PFSK-1 (cell line): ENCODE results near the gene BAHCC1.

Source experiments
- POLR2AphosphoS5 ChIP-seq: IDR thresholded peaks from 2 replicates; pipeline ENCODE4 v1.6.1; 2012; ENCODE audit warnings: low read depth, mild to moderate bottlenecking, control low read depth, low read length, moderate library complexity
- TAF1 ChIP-seq: IDR thresholded peaks from 2 replicates; pipeline ENCODE4 v1.6.1; 2012; ENCODE audit warnings: low read length, control low read depth, borderline replicate concordance; ENCODE audit not compliant: insufficient read depth

DNA sequence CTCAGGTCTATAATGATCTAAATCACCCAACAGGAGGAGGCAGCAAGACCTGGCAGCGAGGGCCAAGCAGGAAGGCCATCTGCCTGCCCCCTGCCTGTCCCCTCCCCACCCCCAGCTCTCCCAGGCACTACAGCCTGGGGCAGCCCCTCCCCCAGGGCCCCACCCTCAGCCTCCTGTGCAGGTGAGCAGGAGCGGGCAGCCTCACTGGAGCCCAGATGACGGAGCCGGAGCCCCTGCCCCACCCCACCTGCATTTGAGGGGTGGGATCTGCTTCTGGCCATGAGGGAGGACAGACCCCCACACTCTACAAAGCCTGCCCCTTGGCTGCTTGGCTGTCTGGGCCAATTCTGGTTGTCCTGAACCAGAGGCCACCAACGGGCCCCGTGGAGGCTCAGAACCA, 12.4 kb upstream of the BAHCC1 start:
- TF ChIP-seq POLR2AphosphoS5: no peak
- no peak for TF ChIP-seq TAF1
